ENCODE measurements around the gene AKR1C3.

The AKR1C3 gene

GRCh38 chr10:5071411-5072198, 22.6 kb upstream of the AKR1C3 start:
- no peak for ATAC-seq (replicated peaks; ENCODE audit: extremely low read depth, poor library complexity, severe bottlenecking)
- Mint-ChIP-seq H3K4me3 (no peak overlapping the region), H3K36me3 (ENCODE audit: insufficient read depth) (no peaks in the 10 kb centered on the region), H3K27me3 (no peaks in the 10 kb centered on the region), H3K4me1 (no peaks in the 10 kb centered on the region), H3K9me3 (no peaks in the 10 kb centered on the region), H3K27ac (ENCODE audit: low read depth) (no peak overlapping the region)
- DNase-seq (ENCODE audit: low spot score in 2 of 2), result no peak

GRCh38 chr10:5073659-5074058, 20.6 kb upstream of the AKR1C3 start:
- no peak overlapping the region for H3K27ac Mint-ChIP-seq (ENCODE audit: low read depth)
- no peaks in the 10 kb centered on the region for H3K9me3 Mint-ChIP-seq
- H3K36me3 Mint-ChIP-seq (ENCODE audit: insufficient read depth), result no peaks in the 10 kb centered on the region
- no peaks in the 10 kb centered on the region for H3K4me1 Mint-ChIP-seq
- H3K27me3 Mint-ChIP-seq, result no peaks in the 10 kb centered on the region
- no peak overlapping the region for H3K4me3 Mint-ChIP-seq
- DNase-seq (ENCODE audit: low spot score in 2 of 2) (no peak), ATAC-seq (replicated peaks; ENCODE audit: extremely low read depth, poor library complexity, severe bottlenecking) (no peak)

- H3K36me3 Mint-ChIP-seq (ENCODE audit: insufficient read depth), result no peaks in the 10 kb centered on the region
- H3K27me3 Mint-ChIP-seq, result no peaks in the 10 kb centered on the region
- no peaks in the 10 kb centered on the region for H3K9me3 Mint-ChIP-seq
- no peak for ATAC-seq (replicated peaks; ENCODE audit: extremely low read depth, poor library complexity, severe bottlenecking)
- no peaks in the 10 kb centered on the region for H3K4me1 Mint-ChIP-seq
- no peak overlapping the region for H3K4me3 Mint-ChIP-seq
- DNase-seq (ENCODE audit: low spot score in 2 of 2), result no peak
- no peak overlapping the region for H3K27ac Mint-ChIP-seq (ENCODE audit: low read depth)
These were observed 17.6 kb upstream of the AKR1C3 start for GRCh38 chr10:5076615-5077014.

- Mint-ChIP-seq H3K4me1 (no peaks in the 10 kb centered on the region), H3K36me3 (ENCODE audit: insufficient read depth) (no peaks in the 10 kb centered on the region), H3K27ac (ENCODE audit: low read depth) (no peak overlapping the region), H3K4me3 (no peak overlapping the region), H3K9me3 (no peaks in the 10 kb centered on the region), H3K27me3 (no peaks in the 10 kb centered on the region)
- DNase-seq (ENCODE audit: low spot score in 2 of 2) (no peak), ATAC-seq (replicated peaks; ENCODE audit: extremely low read depth, poor library complexity, severe bottlenecking) (no peak)
These were observed 15.6 kb upstream of the AKR1C3 start for GRCh38 chr10:5078547-5079180.

GRCh38 chr10:5079306-5079830, 14.8 kb upstream of the AKR1C3 start:
- Mint-ChIP-seq H3K36me3 (ENCODE audit: insufficient read depth) (no peaks in the 10 kb centered on the region), H3K4me1 (no peaks in the 10 kb centered on the region), H3K27me3 (no peaks in the 10 kb centered on the region), H3K4me3 (no peak overlapping the region), H3K9me3 (no peaks in the 10 kb centered on the region), H3K27ac (ENCODE audit: low read depth) (no peak overlapping the region)
- DNase-seq (ENCODE audit: low spot score in 2 of 2) (no peak), ATAC-seq (replicated peaks; ENCODE audit: extremely low read depth, poor library complexity, severe bottlenecking) (no peak)

- H3K27ac Mint-ChIP-seq (ENCODE audit: low read depth), result no peak overlapping the region
- no peaks in the 10 kb centered on the region for H3K9me3 Mint-ChIP-seq
- H3K4me1 Mint-ChIP-seq, result no peaks in the 10 kb centered on the region
- ATAC-seq (replicated peaks; ENCODE audit: extremely low read depth, poor library complexity, severe bottlenecking) (no peak), DNase-seq (ENCODE audit: low spot score in 2 of 2) (no peak)
- no peak overlapping the region for H3K4me3 Mint-ChIP-seq
- H3K36me3 Mint-ChIP-seq (ENCODE audit: insufficient read depth), result no peaks in the 10 kb centered on the region
- no peaks in the 10 kb centered on the region for H3K27me3 Mint-ChIP-seq
These were observed 14.4 kb upstream of the AKR1C3 start for GRCh38 chr10:5079836-5080235.

- no peaks in the 10 kb centered on the region for H3K27me3 Mint-ChIP-seq
- no peak for DNase-seq (ENCODE audit: low spot score in 2 of 2)
- H3K4me3 Mint-ChIP-seq, result no peak overlapping the region
- H3K27ac Mint-ChIP-seq (ENCODE audit: low read depth), result no peak overlapping the region
- H3K9me3 Mint-ChIP-seq, result no peaks in the 10 kb centered on the region
- ATAC-seq (replicated peaks; ENCODE audit: extremely low read depth, poor library complexity, severe bottlenecking), result no peak
- H3K4me1 Mint-ChIP-seq, result no peaks in the 10 kb centered on the region
- H3K36me3 Mint-ChIP-seq (ENCODE audit: insufficient read depth), result no peaks in the 10 kb centered on the region
These were observed 13.1 kb upstream of the AKR1C3 start for GRCh38 chr10:5081091-5081490.

- Mint-ChIP-seq H3K4me1 (no peaks in the 10 kb centered on the region), H3K27me3 (peaks cover 28% of the 10 kb centered on the region), H3K36me3 (ENCODE audit: insufficient read depth) (no peaks in the 10 kb centered on the region), H3K4me3 (no peak overlapping the region), H3K9me3 (peaks cover 7% of the 10 kb centered on the region), H3K27ac (ENCODE audit: low read depth) (no peak overlapping the region)
- DNase-seq (ENCODE audit: low spot score in 2 of 2), result no peak
- ATAC-seq (replicated peaks; ENCODE audit: extremely low read depth, poor library complexity, severe bottlenecking), result no peak
These were observed 5.4 kb upstream of the AKR1C3 start for GRCh38 chr10:5088703-5089261.

GRCh38 chr10:5089865-5090264, 4.3 kb upstream of the AKR1C3 start:
- ATAC-seq (replicated peaks; ENCODE audit: extremely low read depth, poor library complexity, severe bottlenecking) (no peak), DNase-seq (ENCODE audit: low spot score in 2 of 2) (no peak)
- H3K9me3 Mint-ChIP-seq, result peaks cover 7% of the 10 kb centered on the region
- peaks cover 28% of the 10 kb centered on the region for H3K27me3 Mint-ChIP-seq
- no peaks in the 10 kb centered on the region for H3K4me1 Mint-ChIP-seq
- H3K36me3 Mint-ChIP-seq (ENCODE audit: insufficient read depth), result no peaks in the 10 kb centered on the region
- no peak overlapping the region for H3K27ac Mint-ChIP-seq (ENCODE audit: low read depth)
- H3K4me3 Mint-ChIP-seq, result no peak overlapping the region

- peaks cover 28% of the 10 kb centered on the region for H3K27me3 Mint-ChIP-seq
- H3K36me3 Mint-ChIP-seq (ENCODE audit: insufficient read depth), result no peaks in the 10 kb centered on the region
- H3K4me3 Mint-ChIP-seq, result no peak overlapping the region
- H3K9me3 Mint-ChIP-seq, result peaks cover 7% of the 10 kb centered on the region
- DNase-seq (ENCODE audit: low spot score in 2 of 2) (no peak), ATAC-seq (replicated peaks; ENCODE audit: extremely low read depth, poor library complexity, severe bottlenecking) (no peak)
- no peaks in the 10 kb centered on the region for H3K4me1 Mint-ChIP-seq
- H3K27ac Mint-ChIP-seq (ENCODE audit: low read depth), result no peak overlapping the region
These were observed 3.7 kb upstream of the AKR1C3 start for GRCh38 chr10:5090551-5090950.

GRCh38 chr10:5091196-5091595, 3.0 kb upstream of the AKR1C3 start:
- ATAC-seq (replicated peaks; ENCODE audit: extremely low read depth, poor library complexity, severe bottlenecking), result no peak
- Mint-ChIP-seq H3K36me3 (ENCODE audit: insufficient read depth) (no peaks in the 10 kb centered on the region), H3K4me1 (no peaks in the 10 kb centered on the region), H3K9me3 (peaks cover 7% of the 10 kb centered on the region), H3K27ac (ENCODE audit: low read depth) (no peak overlapping the region), H3K4me3 (no peak overlapping the region), H3K27me3 (peaks cover 28% of the 10 kb centered on the region)
- DNase-seq (ENCODE audit: low spot score in 2 of 2), result no peak

GRCh38 chr10:5092375-5092774, 1.8 kb upstream of the AKR1C3 start:
- peaks cover 28% of the 10 kb centered on the region for H3K27me3 Mint-ChIP-seq

More at GRCh38 chr10:5092375-5092774, 1.8 kb upstream of the AKR1C3 start:
- no peak overlapping the region for H3K27ac Mint-ChIP-seq (ENCODE audit: low read depth)
- H3K4me1 Mint-ChIP-seq, result no peaks in the 10 kb centered on the region
- DNase-seq (ENCODE audit: low spot score in 2 of 2) (no peak), ATAC-seq (replicated peaks; ENCODE audit: extremely low read depth, poor library complexity, severe bottlenecking) (no peak)
- peaks cover 7% of the 10 kb centered on the region for H3K9me3 Mint-ChIP-seq
- no peaks in the 10 kb centered on the region for H3K36me3 Mint-ChIP-seq (ENCODE audit: insufficient read depth)
- H3K4me3 Mint-ChIP-seq, result no peak overlapping the region

All from central memory CD8-positive, alpha-beta T cell (primary cell).